Liver (tissue), 9 donors: ENCODE data around the gene OGFOD3. TPM values are rescaled to one million over a fixed set of nuclear protein-coding genes. Genes with fewer than 3 reads are reported as not detected.

Source experiments
- DNase-seq: peaks from one replicate; pipeline ENCODE4 v3.0.0-alpha.2; 2017; ENCODE audit warnings: low spot score
- H3K27ac ChIP-seq, 2 donors: one replicate each; pipeline ENCODE4 v1.7.0; 2013; ENCODE audit warnings: inconsistent platforms in 2 of 2, low read length in 2 of 2, control low read depth in 1 of 2, low read depth in 1 of 2, mild to moderate bottlenecking in 1 of 2
- H3K27me3 ChIP-seq, 4 donors: one replicate each; pipeline versions ENCODE4 v1.6.1 to v1.7.0; 2013; ENCODE audit warnings: low read length in 3 of 4, inconsistent platforms in 1 of 4, mild to moderate bottlenecking in 1 of 4, moderate library complexity in 1 of 4; ENCODE audit not compliant: control insufficient read depth in 4 of 4, insufficient read depth in 4 of 4
- H3K36me3 ChIP-seq, 4 donors: one replicate each; pipeline versions ENCODE4 v1.6.1 to v1.7.0; 2013; ENCODE audit warnings: low read length in 3 of 4, mild to moderate bottlenecking in 3 of 4, low read depth in 1 of 4, moderate library complexity in 1 of 4; ENCODE audit not compliant: control insufficient read depth in 4 of 4, insufficient read depth in 3 of 4
- H3K4me1 ChIP-seq, 4 donors: one replicate each; pipeline versions ENCODE4 v1.6.1 to v1.7.0; 2013; ENCODE audit warnings: low read length in 3 of 4, mild to moderate bottlenecking in 3 of 4, moderate library complexity in 1 of 4; ENCODE audit not compliant: control insufficient read depth in 4 of 4, insufficient read depth in 4 of 4
- H3K4me3 ChIP-seq, 3 donors: one replicate each; pipeline versions ENCODE4 v1.6.1 to v1.7.0; 2013; ENCODE audit warnings: low read length in 3 of 3, control low read depth in 1 of 3, low read depth in 1 of 3, mild to moderate bottlenecking in 1 of 3
- H3K9ac ChIP-seq, 2 donors: one replicate each; pipeline ENCODE4 v1.7.0; 2013; ENCODE audit warnings: low read length in 2 of 2, mild to moderate bottlenecking in 2 of 2, moderate library complexity in 2 of 2, control low read depth in 1 of 2, low read depth in 1 of 2
- H3K9me3 ChIP-seq, 4 donors: one replicate each; pipeline versions ENCODE4 v1.6.1 to v1.7.0; 2013; ENCODE audit warnings: low read length in 3 of 4; ENCODE audit not compliant: control insufficient read depth in 4 of 4
- ATF3 ChIP-seq: IDR thresholded peaks from 2 replicates; pipeline ENCODE4 v1.6.1; 2016; ENCODE audit warnings: antibody characterized with exemption
- CTCF ChIP-seq: fragments of 150-350 bp; IDR thresholded peaks from 2 replicates; pipeline ENCODE4 v1.5.1; 2017; ENCODE audit warnings: improper control_type of control experiment, low read depth, low read length; ENCODE audit not compliant: missing input control
- EGR1 ChIP-seq, 2 donors: IDR thresholded peaks; 2 replicates each; pipeline ENCODE4 v1.6.1; 2016 to 2018; ENCODE audit warnings: antibody characterized with exemption in 2 of 2, low read depth in 2 of 2
- FOXA1 ChIP-seq: IDR thresholded peaks from 2 replicates; pipeline ENCODE4 v1.6.1; 2016; ENCODE audit warnings: antibody characterized with exemption
- FOXA2 ChIP-seq: IDR thresholded peaks from 2 replicates; pipeline ENCODE4 v1.6.1; 2016; ENCODE audit warnings: antibody characterized with exemption
- GABPA ChIP-seq, 2 donors: IDR thresholded peaks in 1 of 2; conservative IDR thresholded peaks in 1 of 2; 2 replicates each; pipeline ENCODE4 v1.6.1; 2016; ENCODE audit warnings: antibody characterized with exemption in 2 of 2, mild to moderate bottlenecking in 1 of 2, moderate library complexity in 1 of 2
- HNF4G ChIP-seq: IDR thresholded peaks from 2 replicates; pipeline ENCODE4 v1.6.1; 2016; ENCODE audit warnings: antibody characterized with exemption
- JUND ChIP-seq, 2 donors: IDR thresholded peaks; 2 replicates each; pipeline ENCODE4 v1.6.1; 2016; ENCODE audit warnings: antibody characterized with exemption in 2 of 2
- MAX ChIP-seq: IDR thresholded peaks from 2 replicates; pipeline ENCODE4 v1.6.1; 2016; ENCODE audit warnings: antibody characterized with exemption
- NR2F2 ChIP-seq: IDR thresholded peaks from 2 replicates; pipeline ENCODE4 v1.6.1; 2016; ENCODE audit warnings: antibody characterized with exemption
- RAD21 ChIP-seq, 2 donors: IDR thresholded peaks; 2 replicates each; pipeline ENCODE4 v1.6.1; 2016; ENCODE audit warnings: antibody characterized with exemption in 2 of 2, mild to moderate bottlenecking in 2 of 2
- REST ChIP-seq: IDR thresholded peaks from 2 replicates; pipeline ENCODE4 v1.6.1; 2016; ENCODE audit warnings: antibody characterized with exemption, mild to moderate bottlenecking
- RXRA ChIP-seq, 2 donors: IDR thresholded peaks; 2 replicates each; pipeline ENCODE4 v1.6.1; 2017 to 2018; ENCODE audit warnings: antibody characterized with exemption in 2 of 2, mild to moderate bottlenecking in 1 of 2
- SP1 ChIP-seq: IDR thresholded peaks from 2 replicates; pipeline ENCODE4 v1.6.1; 2018; ENCODE audit warnings: antibody characterized with exemption, mild to moderate bottlenecking
- TAF1 ChIP-seq: conservative IDR thresholded peaks from 2 replicates; pipeline ENCODE4 v1.6.1; 2016; ENCODE audit warnings: antibody characterized with exemption, mild to moderate bottlenecking
- YY1 ChIP-seq: IDR thresholded peaks from 2 replicates; pipeline ENCODE4 v1.6.1; 2016; ENCODE audit warnings: antibody characterized with exemption, mild to moderate bottlenecking
- WGBS: extraction: QIAGEN DNeasy Blood & Tissue Kit; methylation state at CpG from one replicate; pipeline ENCODE4 v1.1.7; 2013; 5-methylcytosine and 5-hydroxymethylcytosine counted together
- polyA plus RNA-seq, 2 donors: library from polyadenylated mRNA; stranded (reverse) in 1 of 2; unstranded in 1 of 2; fragments of 200-250 nt in 1 of 2; fragments of >200 nt in 1 of 2; fragmentation: Nextera tagmentation in 1 of 2; extraction: Ambion mirVana in 1 of 2; gene quantifications; one replicate each; pipeline versions ENCODE4 v1.2.1 to v1.2.3, GENCODE V29; 2013 to 2015
- total RNA-seq, 2 donors: library from RNA; depleted of rRNA; stranded (reverse); fragments of >200 nt; gene quantifications; one replicate each; pipeline ENCODE4 v1.2.3, GENCODE V29; 2014
- donor health status: healthy.
- donor health status: healthy.
- donor health status: healthy.
- donor health status: healthy.
- donor health status: healthy.

Gene OGFOD3
- total and polyA plus RNA-seq, 4 donors: 15.0 to 23.2 (median 18.5) TPM

- TF ChIP-seq GABPA (IDR thresholded peaks at IDR 0.05 in 1 of 2, conservative IDR thresholded peaks at IDR 0.05 in 1 of 2): no peak
- no peak for TF ChIP-seq CTCF
- no peak for TF ChIP-seq FOXA2
- TF ChIP-seq RXRA (IDR thresholded peaks at IDR 0.05): no peak
- TF ChIP-seq JUND (IDR thresholded peaks at IDR 0.05): no peak
- TF ChIP-seq HNF4G: no peak
Observed at GRCh38 chr17:82392941-82393340, 25.4 kb downstream of the OGFOD3 start (continued).

- H3K9ac ChIP-seq: no peak overlapping the region
- TF ChIP-seq YY1: no peak
- no peak for TF ChIP-seq EGR1 (IDR thresholded peaks at IDR 0.05; ENCODE audit: low read depth in 2 of 2)
- no peak for TF ChIP-seq FOXA2
- no peak for TF ChIP-seq HNF4G
- TF ChIP-seq MAX: no peak
- no peak for TF ChIP-seq RAD21 (IDR thresholded peaks at IDR 0.05)
- no peak for TF ChIP-seq NR2F2
- no peak for TF ChIP-seq TAF1
- TF ChIP-seq FOXA1: no peak
- TF ChIP-seq ATF3: no peak
- TF ChIP-seq JUND (IDR thresholded peaks at IDR 0.05): no peak
- TF ChIP-seq RXRA (IDR thresholded peaks at IDR 0.05): no peak
- TF ChIP-seq SP1: no peak
- no peak for TF ChIP-seq REST
- TF ChIP-seq CTCF: no peak
- H3K27me3 ChIP-seq: no peaks in the 10 kb centered on the region
- no peak overlapping the region for H3K27ac ChIP-seq
- no peaks in the 10 kb centered on the region for H3K9me3 ChIP-seq
- 94% methylated on average over 28 of the region's 28 CpGs for WGBS
- H3K4me1 ChIP-seq: no peaks in the 10 kb centered on the region
- DNase-seq: no peak
- peaks cover 0 to 9% (median 6%) of the 10 kb centered on the region in 4 donors for H3K36me3 ChIP-seq
- H3K4me3 ChIP-seq: no peak overlapping the region
Observed at GRCh38 chr17:82392209-82392920, 26.0 kb downstream of the OGFOD3 start.
